Mucosa of rectum (tissue), 2 donors: ENCODE measurements around the gene TMEM14B.
"Not testable (repeated sequence)": the region's sequence is repeated elsewhere in the genome, so short reads cannot be mapped to it uniquely, and the experiment has no call there.

Source experiments
- H3K27ac ChIP-seq, 2 donors: one replicate each; pipeline ENCODE4 v1.7.0; 2013; ENCODE audit warnings: inconsistent platforms in 2 of 2, low read depth in 2 of 2, low read length in 2 of 2
- H3K27me3 ChIP-seq, 2 donors: one replicate each; pipeline ENCODE4 v1.7.0; 2013; ENCODE audit warnings: low read length in 2 of 2; ENCODE audit not compliant: control insufficient read depth in 2 of 2, insufficient read depth in 2 of 2
- H3K36me3 ChIP-seq, 2 donors: one replicate each; pipeline ENCODE4 v1.7.0; 2013; ENCODE audit warnings: low read length in 2 of 2; ENCODE audit not compliant: control insufficient read depth in 2 of 2, insufficient read depth in 2 of 2
- H3K4me1 ChIP-seq, 2 donors: one replicate each; pipeline ENCODE4 v1.7.0; 2013; ENCODE audit warnings: low read length in 2 of 2, mild to moderate bottlenecking in 1 of 2; ENCODE audit not compliant: control insufficient read depth in 2 of 2, insufficient read depth in 2 of 2
- H3K4me3 ChIP-seq, 2 donors: one replicate each; pipeline ENCODE4 v1.7.0; 2013; ENCODE audit warnings: low read length in 2 of 2
- H3K9ac ChIP-seq, 2 donors: one replicate each; pipeline ENCODE4 v1.7.0; 2013; ENCODE audit warnings: low read length in 2 of 2, low read depth in 1 of 2, mild to moderate bottlenecking in 1 of 2
- H3K9me3 ChIP-seq, 2 donors: one replicate each; pipeline ENCODE4 v1.7.0; 2013; ENCODE audit warnings: low read length in 2 of 2; ENCODE audit not compliant: control insufficient read depth in 2 of 2
- donor health status: healthy.
- donor health status: Normal muscosa, but diverticular disease.

The TMEM14B gene

DNA sequence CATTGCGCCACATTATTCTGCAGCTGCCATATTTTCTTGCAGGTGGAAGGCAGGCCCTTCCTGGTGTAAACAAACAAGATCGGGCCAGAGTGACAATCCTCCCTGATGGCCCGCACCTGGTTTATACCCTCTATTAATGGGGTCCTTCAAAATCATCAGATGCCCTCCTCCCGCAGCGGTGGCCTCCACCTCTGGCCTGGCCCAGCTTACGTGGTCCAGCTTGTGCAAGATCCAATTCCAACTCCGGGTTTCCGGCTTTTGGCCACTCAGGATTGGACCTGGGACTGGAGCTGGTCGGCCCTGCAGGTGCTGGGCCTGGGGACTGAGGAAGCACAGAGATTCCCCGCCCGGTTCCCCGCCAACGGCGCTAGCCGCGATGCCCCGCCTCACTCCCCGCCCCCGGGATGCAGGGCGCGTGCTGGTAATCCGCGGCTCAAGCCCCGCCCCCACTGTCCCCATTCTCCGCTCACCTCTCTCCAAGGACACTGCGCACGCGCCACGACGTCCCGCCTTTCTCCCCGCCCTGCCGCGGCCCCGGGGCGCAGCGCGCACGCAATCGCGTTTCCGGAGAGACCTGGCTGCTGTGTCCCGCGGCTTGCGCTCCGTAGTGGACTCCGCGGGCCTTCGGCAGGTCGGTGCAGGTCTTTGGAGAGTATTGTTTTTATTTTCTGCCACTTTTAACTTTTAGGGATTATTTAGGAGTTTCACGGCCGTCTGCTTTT is at the start of gene TMEM14B:
Gene TMEM14B, plus strand, starts transcription at position 555 of the 722 bp plus-strand sequence. CDS start 1,441 bp downstream, outside the sequence.
- Histone ChIP-seq H3K9me3 (no peaks in the 10 kb centered on the region), H3K9ac (peak within 1 kb of the TSS; percentile 89), H3K4me1 (peaks cover 10 to 13% of the 10 kb centered on the region in 2 donors), H3K36me3 (peaks cover 8 to 22% of the 10 kb centered on the region in 2 donors), H3K27me3 (no peaks in the 10 kb centered on the region), H3K4me3 (peak within 1 kb of the TSS; percentile 90 to 95), H3K27ac (peak within 1 kb of the TSS; percentile 73 to 79)

DNA sequence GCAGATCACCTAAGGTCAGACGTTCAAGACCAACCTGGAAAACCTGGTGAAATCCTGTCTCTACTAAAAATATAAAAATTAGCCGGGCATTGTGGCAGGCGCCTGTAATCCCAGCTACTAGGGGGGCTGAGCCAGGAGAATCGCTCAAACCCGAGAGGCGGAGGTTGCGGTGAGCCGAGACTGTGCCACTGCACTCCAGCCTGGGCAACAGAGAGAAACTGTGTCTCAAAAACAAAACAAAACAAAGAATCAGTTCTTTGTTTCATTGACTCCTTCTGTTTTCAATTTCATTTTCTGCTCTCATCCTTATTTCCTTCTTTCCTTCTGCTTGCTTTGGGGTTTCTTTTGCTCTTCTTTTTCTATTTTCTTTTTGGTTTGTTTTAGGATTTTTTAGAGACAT is 33.6 kb upstream of the TMEM14B start:
- peaks cover 0 to 8% of the 10 kb centered on the region in 2 donors for H3K36me3 ChIP-seq
- no peak overlapping the region for H3K9ac ChIP-seq
- no peaks in the 10 kb centered on the region for H3K9me3 ChIP-seq

DNA sequence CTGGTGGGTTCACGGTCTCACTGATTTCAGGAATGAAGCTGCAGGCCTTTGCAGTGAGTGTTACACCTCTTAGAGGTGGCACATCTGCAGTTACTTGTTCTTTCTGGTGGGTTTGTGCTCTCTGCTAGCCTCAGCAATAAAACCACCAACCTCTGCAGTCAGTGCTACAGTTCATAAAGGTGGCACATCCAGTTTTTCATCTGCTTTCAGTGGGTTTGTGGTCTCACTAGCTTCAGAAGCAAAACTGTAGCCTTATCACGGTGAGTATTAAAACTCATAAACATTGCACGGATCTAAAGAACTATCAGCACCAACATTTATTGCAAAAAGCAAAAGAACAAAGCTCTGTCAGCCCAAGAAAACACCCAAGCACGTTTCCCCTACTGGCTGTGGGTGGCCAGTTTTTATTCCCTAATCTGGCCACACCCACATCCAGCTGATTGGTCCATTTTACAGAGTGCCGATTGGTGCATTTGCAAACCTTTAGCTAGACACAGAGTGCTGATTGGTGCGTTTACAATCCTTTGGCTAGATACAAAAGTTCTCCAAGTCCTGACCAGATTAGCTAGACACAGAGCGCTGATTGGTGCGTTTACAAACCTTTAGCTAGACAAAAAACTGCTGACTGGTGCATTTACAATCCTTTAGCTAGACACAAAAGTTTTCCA is 28.2 kb upstream of the TMEM14B start:
- Histone ChIP-seq H3K27me3 (no peaks in the 10 kb centered on the region), H3K27ac (peak overlapping the region; percentile 84 to 89), H3K4me3 (peak overlapping the region; percentile 67 to 77), H3K4me1 (peaks cover 11 to 20% of the 10 kb centered on the region in 2 donors), H3K36me3 (no peaks in the 10 kb centered on the region), H3K9ac (peak overlapping the region in 1 of 2 donors; percentile 84), H3K9me3 (no peaks in the 10 kb centered on the region)

More for the DNA sequence above, 33.6 kb upstream of the TMEM14B start:
- H3K27me3 ChIP-seq = no peaks in the 10 kb centered on the region
- no peaks in the 10 kb centered on the region for H3K4me1 ChIP-seq
- H3K4me3 ChIP-seq = no peak overlapping the region
- no peak overlapping the region for H3K27ac ChIP-seq

DNA sequence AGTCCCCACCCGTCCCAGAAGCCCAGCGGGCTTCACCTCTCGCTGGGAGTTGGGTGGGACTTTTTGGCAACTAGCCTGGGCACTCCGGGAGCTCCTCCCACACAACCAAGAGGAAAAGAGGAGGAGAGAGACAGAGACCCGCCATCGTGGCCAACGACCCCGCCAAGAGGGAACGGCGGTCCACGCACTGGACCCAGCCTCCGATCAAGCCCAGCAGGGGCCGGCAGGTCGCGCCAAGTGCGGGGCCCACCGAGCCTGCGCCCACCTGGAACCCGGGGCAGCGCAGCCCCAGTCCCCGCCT is 27.7 kb upstream of the TMEM14B start:
- no peaks in the 10 kb centered on the region for H3K27me3 ChIP-seq
- peak overlapping the region; percentile 67 to 77 for H3K4me3 ChIP-seq
- peak overlapping the region; percentile 84 to 89 for H3K27ac ChIP-seq
- peak overlapping the region; percentile 41 to 84 for H3K9ac ChIP-seq
- no peaks in the 10 kb centered on the region for H3K9me3 ChIP-seq
- peaks cover 1 to 2% of the 10 kb centered on the region in 2 donors for H3K36me3 ChIP-seq
- peaks cover 14 to 20% of the 10 kb centered on the region in 2 donors for H3K4me1 ChIP-seq

DNA sequence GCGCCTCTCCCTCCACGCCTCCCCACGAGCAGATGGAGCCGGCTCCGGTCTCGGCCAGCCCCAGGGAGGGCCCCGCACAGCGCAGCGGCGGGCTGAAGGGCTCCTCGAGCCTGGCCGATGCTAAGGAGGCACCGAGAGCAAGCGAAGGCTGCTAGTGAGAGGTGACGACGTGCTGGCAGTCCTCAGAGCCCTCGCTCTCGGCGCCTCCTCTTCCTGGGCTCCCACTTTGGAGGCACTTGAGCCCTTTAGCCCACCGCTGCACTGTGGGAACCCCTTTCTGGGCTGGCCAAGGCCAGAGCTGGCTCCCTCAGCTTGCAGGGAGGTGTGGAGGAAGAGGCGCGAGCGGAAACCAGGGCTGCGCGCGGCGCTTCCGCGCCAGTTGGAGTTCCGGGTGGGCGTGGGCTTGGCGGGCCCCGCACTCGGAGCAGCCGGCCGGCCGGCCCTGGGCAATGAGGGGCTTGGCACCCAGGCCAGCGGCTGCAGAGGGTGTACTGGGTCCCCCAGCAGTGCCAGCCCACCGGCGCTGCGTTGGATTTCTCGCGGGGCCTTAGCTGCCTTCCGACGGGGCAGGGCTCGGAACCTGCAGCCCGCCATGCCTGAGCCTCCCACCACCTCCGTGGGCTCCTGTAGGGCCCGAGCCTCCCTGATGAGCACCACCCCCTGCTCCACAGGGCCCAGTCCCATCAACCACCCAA is 27.2 kb upstream of the TMEM14B start:
- Histone ChIP-seq H3K9me3 (no peaks in the 10 kb centered on the region), H3K36me3 (peaks cover 5 to 7% of the 10 kb centered on the region in 2 donors), H3K27me3 (no peaks in the 10 kb centered on the region), H3K4me1 (peaks cover 14 to 20% of the 10 kb centered on the region in 2 donors), H3K27ac (peak overlapping the region; percentile 84 to 89), H3K4me3 (peak overlapping the region; percentile 67 to 77), H3K9ac (peak overlapping the region; percentile 41 to 84)

DNA sequence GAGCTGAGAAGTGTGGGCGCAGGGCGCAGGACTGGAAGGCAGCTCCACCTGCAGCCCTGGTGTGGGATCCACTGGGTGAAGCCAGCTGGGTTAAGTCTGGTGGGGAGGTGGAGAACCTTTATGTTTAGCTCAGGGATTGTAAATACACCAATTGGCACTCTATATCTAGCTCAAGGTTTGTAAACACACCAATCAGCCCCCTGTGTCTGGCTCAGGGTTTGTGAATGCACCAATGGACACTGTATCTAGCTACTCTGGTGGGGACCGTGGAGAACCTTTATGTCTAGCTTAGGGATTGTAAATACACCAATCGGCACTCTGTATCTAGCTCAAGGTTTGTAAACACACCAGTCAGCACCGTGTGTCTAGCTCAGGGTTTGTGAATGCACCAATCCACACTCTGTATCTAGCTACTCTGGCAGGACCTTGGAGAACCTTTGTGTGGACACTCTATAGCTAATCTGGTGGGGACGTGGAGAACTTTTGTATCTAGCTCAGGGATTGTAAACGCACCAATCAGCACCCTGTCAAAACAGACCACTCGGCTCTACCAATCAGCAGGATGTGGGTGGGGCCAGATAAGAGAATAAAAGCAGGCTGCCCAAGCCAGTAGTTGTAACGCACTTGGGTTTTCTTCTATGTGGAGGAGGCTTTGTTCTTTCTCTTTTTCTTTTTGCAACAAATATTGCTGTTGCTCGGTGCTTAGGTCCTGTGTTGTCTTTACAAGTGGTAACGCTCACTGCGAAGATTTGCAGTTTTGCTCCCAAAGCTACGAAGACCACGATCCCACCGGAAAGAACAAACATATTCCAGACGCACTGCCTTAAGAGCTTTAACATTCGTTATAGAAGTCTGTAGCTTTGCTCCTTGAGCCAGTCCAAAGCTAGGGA is 26.4 kb upstream of the TMEM14B start:
- Histone ChIP-seq H3K36me3 (peaks cover 12 to 14% of the 10 kb centered on the region in 2 donors), H3K9ac (peak overlapping the region in 1 of 2 donors; percentile 84), H3K27ac (peak overlapping the region; percentile 84 to 89), H3K4me3 (peak overlapping the region; percentile 67 to 77), H3K4me1 (peaks cover 14 to 20% of the 10 kb centered on the region in 2 donors)
- not testable (repeated sequence) for H3K27me3 ChIP-seq, H3K9me3 ChIP-seq

DNA sequence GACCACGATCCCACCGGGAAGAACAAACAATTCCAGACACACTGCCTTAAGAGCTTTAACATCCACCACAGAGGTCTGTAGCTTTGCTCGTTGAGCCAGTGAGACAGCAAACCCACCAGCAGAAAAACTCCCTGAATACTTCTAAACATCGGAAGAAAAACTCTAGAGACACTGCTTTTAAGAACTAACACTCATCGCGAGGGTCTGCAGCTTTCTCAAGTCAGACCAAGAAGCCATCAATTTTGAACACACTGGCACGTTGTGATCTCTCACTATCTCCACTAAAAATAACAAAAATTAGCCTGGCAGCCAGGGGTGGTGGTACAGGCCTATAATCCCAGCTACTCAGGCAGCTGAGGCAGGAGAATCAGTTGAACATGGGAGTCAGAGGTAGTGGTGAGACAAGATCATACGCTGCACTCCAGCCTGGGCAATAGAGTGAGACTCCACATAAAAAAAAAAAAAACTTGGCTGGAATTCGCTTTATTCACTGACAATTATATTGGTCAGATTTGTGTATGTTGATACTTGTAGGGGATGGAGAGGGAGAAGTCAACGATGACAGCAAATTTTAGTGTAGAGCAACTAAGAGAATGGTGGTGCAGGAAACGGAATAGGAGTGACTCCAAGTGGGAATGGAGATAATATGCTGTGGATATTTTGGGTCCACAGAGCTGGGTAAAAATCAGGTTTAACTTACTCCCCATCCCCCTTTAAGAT is 25.6 kb upstream of the TMEM14B start:
- Histone ChIP-seq H3K4me1 (peaks cover 14 to 20% of the 10 kb centered on the region in 2 donors), H3K9ac (peak overlapping the region; percentile 54 to 84), H3K4me3 (peak overlapping the region; percentile 73 to 94)

DNA sequence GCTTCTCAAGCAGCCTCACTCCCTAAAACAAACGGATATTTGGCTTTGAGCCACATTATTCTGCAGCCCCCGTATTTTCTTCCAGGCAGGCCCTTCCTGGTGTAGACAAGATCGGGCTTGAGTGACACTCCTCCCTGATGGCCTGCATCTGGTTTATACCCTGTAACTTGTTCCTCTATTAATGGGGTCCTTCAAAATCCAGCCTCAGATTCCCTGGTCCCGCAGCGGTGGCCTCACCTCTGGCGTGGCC is 25.1 kb upstream of the TMEM14B start:
- Histone ChIP-seq H3K4me1 (peaks cover 14 to 20% of the 10 kb centered on the region in 2 donors), H3K36me3 (peaks cover 13 to 16% of the 10 kb centered on the region in 2 donors), H3K9me3 (no peaks in the 10 kb centered on the region), H3K27ac (peak overlapping the region; percentile 81 to 91), H3K27me3 (no peaks in the 10 kb centered on the region), H3K9ac (peak overlapping the region; percentile 54 to 84), H3K4me3 (peak overlapping the region; percentile 73 to 94)

More for the DNA sequence above, 25.6 kb upstream of the TMEM14B start:
- no peaks in the 10 kb centered on the region for H3K9me3 ChIP-seq
- no peaks in the 10 kb centered on the region for H3K27me3 ChIP-seq
- peaks cover 13 to 15% of the 10 kb centered on the region in 2 donors for H3K36me3 ChIP-seq
- peak overlapping the region; percentile 81 to 91 for H3K27ac ChIP-seq

DNA sequence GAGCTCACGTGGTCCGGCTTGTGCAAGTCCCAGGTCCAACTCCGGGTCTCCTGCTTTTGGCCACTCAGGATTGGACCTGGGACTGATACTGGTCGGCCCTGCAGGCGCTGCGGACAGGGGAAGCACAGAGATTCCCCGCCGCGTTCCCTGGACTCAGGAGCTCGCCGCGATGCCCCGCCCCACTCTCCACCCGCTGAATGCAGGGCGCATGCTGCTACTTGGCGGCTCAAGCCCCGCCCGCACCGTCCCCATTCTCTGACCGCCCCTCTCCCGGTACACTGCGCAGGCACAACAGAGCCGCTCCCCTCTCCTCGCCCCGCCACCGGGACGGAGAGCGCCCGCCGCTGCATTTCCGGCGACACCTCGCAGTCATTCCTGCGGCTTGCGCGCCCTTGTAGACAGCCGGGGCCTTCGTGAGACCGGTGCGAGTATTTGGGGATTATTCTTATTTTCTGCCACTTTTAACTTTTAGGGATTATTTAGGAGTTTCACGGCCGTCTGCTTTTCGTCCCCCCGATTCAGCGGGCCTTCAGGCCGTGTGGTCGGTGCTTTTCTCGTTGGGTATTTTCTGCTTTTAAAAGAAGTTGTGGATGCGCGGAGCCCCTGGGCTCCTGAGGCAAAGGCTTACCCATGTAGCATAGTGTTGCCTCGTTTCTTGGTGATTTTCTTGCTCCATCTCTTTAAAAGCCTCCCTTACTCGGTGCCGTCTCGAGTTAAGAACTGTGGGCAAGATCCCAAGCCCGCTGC is 24.6 kb upstream of the TMEM14B start, which contains the start of gene TMEM14C:
Gene TMEM14C, plus strand, starts transcription at position 251 of the 747 bp plus-strand sequence. CDS start 1,544 bp downstream, outside the sequence.
- Histone ChIP-seq H3K9me3 (no peaks in the 10 kb centered on the region), H3K36me3 (peaks cover 15 to 20% of the 10 kb centered on the region in 2 donors), H3K27ac (peak within 1 kb of the TSS; percentile 81 to 91), H3K4me3 (peak within 1 kb of the TSS; percentile 73 to 94), H3K4me1 (peaks cover 14 to 20% of the 10 kb centered on the region in 2 donors), H3K27me3 (no peaks in the 10 kb centered on the region), H3K9ac (peak within 1 kb of the TSS; percentile 84 to 93)
